NK-92 (cell line): Measurements from ENCODE around the gene PTPN2.

ENCODE experiments used
- DNase-seq: peaks from one replicate; lab custom pipeline; 2025; ENCODE audit not compliant: unreplicated experiment; lab: John Stamatoyannopoulos, UW

Gene PTPN2

GRCh38 chr18:12860530-12860929, 23.5 kb downstream of the PTPN2 start:
- no peak for DNase-seq

GRCh38 chr18:12858991-12859390, 25.0 kb downstream of the PTPN2 start:
- DNase-seq, result no peak

- DNase-seq, result no peak
These were observed 26.0 kb downstream of the PTPN2 start for GRCh38 chr18:12857991-12858544.

GRCh38 chr18:12857215-12857905, 26.7 kb downstream of the PTPN2 start:
- no peak for DNase-seq

GRCh38 chr18:12855916-12856315, 28.1 kb downstream of the PTPN2 start:
- DNase-seq, result no peak

GRCh38 chr18:12852566-12853315, 31.3 kb downstream of the PTPN2 start:
- DNase-seq, result no peak

GRCh38 chr18:12851716-12852115, 32.3 kb downstream of the PTPN2 start:
- DNase-seq, result no peak

GRCh38 chr18:12849548-12849947, 34.5 kb downstream of the PTPN2 start:
- no peak for DNase-seq

GRCh38 chr18:12848405-12848804, 35.6 kb downstream of the PTPN2 start:
- no peak for DNase-seq

GRCh38 chr18:12844391-12844790, 39.6 kb downstream of the PTPN2 start:
- DNase-seq, result no peak

GRCh38 chr18:12843420-12844350, 40.4 kb downstream of the PTPN2 start:
- DNase-seq, result no peak

- DNase-seq, result no peak
These were observed 41.3 kb downstream of the PTPN2 start for GRCh38 chr18:12842459-12843380.

- no peak for DNase-seq
These were observed 43.0 kb downstream of the PTPN2 start for GRCh38 chr18:12841070-12841469.

GRCh38 chr18:12840382-12840781, 43.7 kb downstream of the PTPN2 start:
- DNase-seq, result no peak

GRCh38 chr18:12839526-12840196, 44.4 kb downstream of the PTPN2 start:
- DNase-seq, result no peak

GRCh38 chr18:12839057-12839525, 44.9 kb downstream of the PTPN2 start:
- DNase-seq, result no peak

- DNase-seq, result no peak
These were observed 45.8 kb downstream of the PTPN2 start for GRCh38 chr18:12838178-12838634.

- no peak for DNase-seq
These were observed 46.3 kb downstream of the PTPN2 start for GRCh38 chr18:12837747-12838146.

GRCh38 chr18:12836551-12836950, 47.5 kb downstream of the PTPN2 start:
- no peak for DNase-seq
